Fibroblast of villous mesenchyme (primary cell): ENCODE measurements around the gene HYAL3. TPM values are rescaled to one million over a fixed set of nuclear protein-coding genes. Genes with fewer than 3 reads are reported as not detected.
"Not testable (repeated sequence)": the region's sequence is repeated elsewhere in the genome, so short reads cannot be mapped to it uniquely, and the experiment has no call there.

Source experiments
- DNase-seq: peaks from one replicate; pipeline ENCODE4 v3.0.0-alpha.2; 2010; ENCODE audit warnings: low read depth
- H3K4me3 ChIP-seq: 2 replicates; pipeline ENCODE4 v1.5.1; 2011; ENCODE audit warnings: low read depth, mild to moderate bottlenecking, low read length
- CTCF ChIP-seq: IDR thresholded peaks from 2 replicates; pipeline ENCODE4 v1.5.1; 2012; ENCODE audit warnings: low read depth, mild to moderate bottlenecking, low read length; ENCODE audit not compliant: insufficient read depth
- total RNA-seq: library from RNA; depleted of rRNA; stranded (reverse); fragments of >200 nt; gene quantifications from 2 replicates; pipeline ENCODE4 v1.2.3, GENCODE V29; 2012

Gene HYAL3
- total RNA-seq, 1 donor = 6.5 TPM

GRCh38 chr3:50264964-50265485 is 34.2 kb downstream of the HYAL3 start:
- TF ChIP-seq CTCF = no peak
- H3K4me3 ChIP-seq = no peak overlapping the region
- DNase-seq = no peak

GRCh38 chr3:50264383-50264963 is 34.7 kb downstream of the HYAL3 start:
- no peak overlapping the region for H3K4me3 ChIP-seq
- DNase-seq = peak; percentile 94
- no peak for TF ChIP-seq CTCF

GRCh38 chr3:50263478-50264382 is 35.5 kb downstream of the HYAL3 start:
- no peak for DNase-seq
- H3K4me3 ChIP-seq = no peak overlapping the region
- no peak for TF ChIP-seq CTCF

GRCh38 chr3:50262778-50263177 is 36.4 kb downstream of the HYAL3 start:
- TF ChIP-seq CTCF = no peak
- DNase-seq = no peak
- H3K4me3 ChIP-seq = no peak overlapping the region

GRCh38 chr3:50262200-50262599 is 37.0 kb downstream of the HYAL3 start:
- H3K4me3 ChIP-seq, DNase-seq: not testable (repeated sequence)

GRCh38 chr3:50261505-50261904 is 37.7 kb downstream of the HYAL3 start:
- no peak for TF ChIP-seq CTCF
- H3K4me3 ChIP-seq = no peak overlapping the region

GRCh38 chr3:50260942-50261441 is 38.2 kb downstream of the HYAL3 start:
- no peak for DNase-seq
- no peak for TF ChIP-seq CTCF
- H3K4me3 ChIP-seq = peak overlapping the region; percentile 60

More at GRCh38 chr3:50261505-50261904, 37.7 kb downstream of the HYAL3 start:
- DNase-seq = no peak
